ENCODE measurements around the gene TGFB1I1. TPM values are rescaled to one million over a fixed set of nuclear protein-coding genes. Genes with fewer than 3 reads are reported as not detected.
"Not testable (repeated sequence)": the region's sequence is repeated elsewhere in the genome, so short reads cannot be mapped to it uniquely, and the experiment has no call there.

Gene TGFB1I1
- polyA plus RNA-seq, 4 donors, result 43.7 to 69.1 (median 45.9) TPM

- no peak for DNase-seq (ENCODE audit: low read depth in 4 of 4, low spot score in 3 of 4)
These were observed 4.7 kb upstream of the TGFB1I1 start for GRCh38 chr16:31467151-31467773.

- no peak for DNase-seq (ENCODE audit: low read depth in 4 of 4, low spot score in 3 of 4)
These were observed 4.1 kb upstream of the TGFB1I1 start for GRCh38 chr16:31467858-31468257.

GRCh38 chr16:31470615-31471014 lies 1.3 kb upstream of the TGFB1I1 start:
- no peak for DNase-seq (ENCODE audit: low read depth in 4 of 4, low spot score in 3 of 4)

- no peak for DNase-seq (ENCODE audit: low read depth in 4 of 4, low spot score in 3 of 4)
These were observed 594 bp upstream of the TGFB1I1 start for GRCh38 chr16:31471241-31471874.

- no peak for DNase-seq (ENCODE audit: low read depth in 4 of 4, low spot score in 3 of 4)
These were observed 804 bp downstream of the TGFB1I1 start for GRCh38 chr16:31472709-31473203.

GRCh38 chr16:31473264-31473984 lies 1.5 kb downstream of the TGFB1I1 start:
- DNase-seq (ENCODE audit: low read depth in 4 of 4, low spot score in 3 of 4), result no peak

GRCh38 chr16:31474173-31474714 lies 2.3 kb downstream of the TGFB1I1 start:
- no peak for DNase-seq (ENCODE audit: low read depth in 4 of 4, low spot score in 3 of 4)

GRCh38 chr16:31474773-31475738 lies 3.1 kb downstream of the TGFB1I1 start:
- DNase-seq (ENCODE audit: low read depth in 4 of 4, low spot score in 3 of 4), result no peak

- DNase-seq (ENCODE audit: low read depth in 4 of 4, low spot score in 3 of 4), result no peak
These were observed 4.0 kb downstream of the TGFB1I1 start for GRCh38 chr16:31475946-31476302.

- no peak for DNase-seq (ENCODE audit: low read depth in 4 of 4, low spot score in 3 of 4)
These were observed 4.6 kb downstream of the TGFB1I1 start for GRCh38 chr16:31476303-31477219.

GRCh38 chr16:31477220-31478216 lies 5.6 kb downstream of the TGFB1I1 start:
- DNase-seq (ENCODE audit: low read depth in 4 of 4, low spot score in 3 of 4), result no peak

GRCh38 chr16:31478956-31479355 lies 7.0 kb downstream of the TGFB1I1 start:
- no peak for DNase-seq (ENCODE audit: low read depth in 4 of 4, low spot score in 3 of 4)

- no peak for DNase-seq (ENCODE audit: low read depth in 4 of 4, low spot score in 3 of 4)
These were observed 7.8 kb downstream of the TGFB1I1 start for GRCh38 chr16:31479751-31480150.

- no peak for DNase-seq (ENCODE audit: low read depth in 4 of 4, low spot score in 3 of 4)
These were observed 9.0 kb downstream of the TGFB1I1 start for GRCh38 chr16:31480851-31481536.

GRCh38 chr16:31483081-31483480 lies 11.1 kb downstream of the TGFB1I1 start, which contains the start of gene SLC5A2:
Gene SLC5A2, plus strand, starts transcription at chr16:31483123. Its CDS starts 14 bp downstream, at chr16:31483137.
- no peak for DNase-seq (ENCODE audit: low read depth in 4 of 4, low spot score in 3 of 4)

GRCh38 chr16:31484048-31484447 lies 12.1 kb downstream of the TGFB1I1 start:
- DNase-seq (ENCODE audit: low read depth in 4 of 4, low spot score in 3 of 4), result not testable (repeated sequence)

- DNase-seq (ENCODE audit: low read depth in 4 of 4, low spot score in 3 of 4), result no peak
These were observed 12.7 kb downstream of the TGFB1I1 start for GRCh38 chr16:31484491-31485171.

All from left renal pelvis (tissue), 4 donors.